Measurements from ENCODE around the gene LSM3.

GRCh38 chr3:14161282-14161681, 17.3 kb upstream of the LSM3 start:
- TF ChIP-seq, protein P1, sequence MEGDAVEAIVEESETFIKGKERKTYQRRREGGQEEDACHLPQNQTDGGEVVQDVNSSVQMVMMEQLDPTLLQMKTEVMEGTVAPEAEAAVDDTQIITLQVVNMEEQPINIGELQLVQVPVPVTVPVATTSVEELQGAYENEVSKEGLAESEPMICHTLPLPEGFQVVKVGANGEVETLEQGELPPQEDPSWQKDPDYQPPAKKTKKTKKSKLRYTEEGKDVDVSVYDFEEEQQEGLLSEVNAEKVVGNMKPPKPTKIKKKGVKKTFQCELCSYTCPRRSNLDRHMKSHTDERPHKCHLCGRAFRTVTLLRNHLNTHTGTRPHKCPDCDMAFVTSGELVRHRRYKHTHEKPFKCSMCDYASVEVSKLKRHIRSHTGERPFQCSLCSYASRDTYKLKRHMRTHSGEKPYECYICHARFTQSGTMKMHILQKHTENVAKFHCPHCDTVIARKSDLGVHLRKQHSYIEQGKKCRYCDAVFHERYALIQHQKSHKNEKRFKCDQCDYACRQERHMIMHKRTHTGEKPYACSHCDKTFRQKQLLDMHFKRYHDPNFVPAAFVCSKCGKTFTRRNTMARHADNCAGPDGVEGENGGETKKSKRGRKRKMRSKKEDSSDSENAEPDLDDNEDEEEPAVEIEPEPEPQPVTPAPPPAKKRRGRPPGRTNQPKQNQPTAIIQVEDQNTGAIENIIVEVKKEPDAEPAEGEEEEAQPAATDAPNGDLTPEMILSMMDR (IDR thresholded peaks at IDR 0.05) = no peak
- TF ChIP-seq POLR2A (IDR thresholded peaks at IDR 0.05) (no peak), EP300 (IDR thresholded peaks at IDR 0.05) (no peak)
